Cortex of kidney (tissue), 1 donor: ENCODE measurements around the gene EFCAB9.
"Not testable (repeated sequence)": the region's sequence is repeated elsewhere in the genome, so short reads cannot be mapped to it uniquely, and the experiment has no call there.

Experiments used
- DNase-seq: peaks from one replicate; lab custom pipeline; 2025; lab: John Stamatoyannopoulos, UW

The EFCAB9 gene

GRCh38 chr5:172188893-172189692 lies 4.9 kb upstream of the EFCAB9 start:
- DNase-seq, result no peak

GRCh38 chr5:172189693-172190296 lies 4.2 kb upstream of the EFCAB9 start:
- no peak for DNase-seq

- no peak for DNase-seq
Measured at GRCh38 chr5:172194985-172195774, 1.2 kb downstream of the EFCAB9 start.

- not testable (repeated sequence) for DNase-seq
Measured at GRCh38 chr5:172197775-172198174, 3.8 kb downstream of the EFCAB9 start.

GRCh38 chr5:172199446-172199845 lies 5.5 kb downstream of the EFCAB9 start:
- DNase-seq, result no peak

GRCh38 chr5:172200476-172200875 lies 6.5 kb downstream of the EFCAB9 start:
- DNase-seq, result no peak

- DNase-seq, result not testable (repeated sequence)
Measured at GRCh38 chr5:172205984-172206383, 12.0 kb downstream of the EFCAB9 start.

GRCh38 chr5:172207511-172207910 lies 13.5 kb downstream of the EFCAB9 start:
- DNase-seq, result no peak

- DNase-seq, result no peak
Measured at GRCh38 chr5:172209714-172210113, 15.7 kb downstream of the EFCAB9 start.

- no peak for DNase-seq
Measured at GRCh38 chr5:172211676-172212075, 17.7 kb downstream of the EFCAB9 start.

- no peak for DNase-seq
Measured at GRCh38 chr5:172213126-172213525, 19.2 kb downstream of the EFCAB9 start.

GRCh38 chr5:172216345-172216744 lies 22.4 kb downstream of the EFCAB9 start:
- no peak for DNase-seq

- DNase-seq, result no peak
Measured at GRCh38 chr5:172219296-172219695, 25.3 kb downstream of the EFCAB9 start.

GRCh38 chr5:172223901-172224873 lies 30.2 kb downstream of the EFCAB9 start:
- no peak for DNase-seq

GRCh38 chr5:172224996-172225395 lies 31.0 kb downstream of the EFCAB9 start:
- DNase-seq, result no peak

- no peak for DNase-seq
Measured at GRCh38 chr5:172229904-172230303, 35.9 kb downstream of the EFCAB9 start.

- DNase-seq, result no peak
Measured at GRCh38 chr5:172234031-172234430, 40.1 kb downstream of the EFCAB9 start.

GRCh38 chr5:172235132-172235780 lies 41.3 kb downstream of the EFCAB9 start:
- DNase-seq, result no peak

GRCh38 chr5:172235827-172236736 lies 42.1 kb downstream of the EFCAB9 start:
- DNase-seq, result no peak

- DNase-seq, result no peak
Measured at GRCh38 chr5:172238334-172238733, 44.4 kb downstream of the EFCAB9 start.
